ENCODE results near the gene NID2.

NID2 gene

GRCh38 chr14:52033101-52033642 lies 35.7 kb downstream of the NID2 start:
- no peaks in the 10 kb centered on the region for H3K4me1 ChIP-seq (ENCODE audit: insufficient read depth, insufficient read length)
- no peaks in the 10 kb centered on the region for H3K27me3 ChIP-seq (ENCODE audit: insufficient read depth, insufficient read length)
- TF ChIP-seq SUZ12 (IDR thresholded peaks at IDR 0.05; ENCODE audit: extremely low read depth, insufficient read depth, insufficient read length): no peak
- TF ChIP-seq ZNF274 (IDR thresholded peaks at IDR 0.05; ENCODE audit: low read depth, low read length): no peak
- no peak overlapping the region for H3K9ac ChIP-seq (ENCODE audit: insufficient read length, low read depth)
- H3K9me3 ChIP-seq (ENCODE audit: insufficient read depth, low read length): no peaks in the 10 kb centered on the region
- no peak overlapping the region for H3K4me3 ChIP-seq (ENCODE audit: insufficient read length, low read depth)
- DNase-seq (ENCODE audit: low read depth, low spot score): no peak
- no peaks in the 10 kb centered on the region for H3K36me3 ChIP-seq (ENCODE audit: insufficient read depth, insufficient read length, low read length)

- no peaks in the 10 kb centered on the region for H3K9me3 ChIP-seq (ENCODE audit: insufficient read depth, low read length)
- H3K36me3 ChIP-seq (ENCODE audit: insufficient read depth, insufficient read length, low read length): no peaks in the 10 kb centered on the region
- no peak for TF ChIP-seq YY1 (IDR thresholded peaks at IDR 0.05; ENCODE audit: insufficient read depth, insufficient read length)
- no peak for TF ChIP-seq ZNF274 (IDR thresholded peaks at IDR 0.05; ENCODE audit: low read depth, low read length)
- no peak for TF ChIP-seq SUZ12 (IDR thresholded peaks at IDR 0.05; ENCODE audit: extremely low read depth, insufficient read depth, insufficient read length)
- no peak overlapping the region for H3K4me3 ChIP-seq (ENCODE audit: insufficient read length, low read depth)
- no peak for DNase-seq (ENCODE audit: low read depth, low spot score)
- H3K9ac ChIP-seq (ENCODE audit: insufficient read length, low read depth): no peak overlapping the region
- no peaks in the 10 kb centered on the region for H3K4me1 ChIP-seq (ENCODE audit: insufficient read depth, insufficient read length)
- H3K27me3 ChIP-seq (ENCODE audit: insufficient read depth, insufficient read length): no peaks in the 10 kb centered on the region
These were observed 36.6 kb downstream of the NID2 start for GRCh38 chr14:52032204-52032801.

- Histone ChIP-seq H3K9ac (ENCODE audit: insufficient read length, low read depth) (no peak overlapping the region), H3K9me3 (ENCODE audit: insufficient read depth, low read length) (no peaks in the 10 kb centered on the region), H3K4me3 (ENCODE audit: insufficient read length, low read depth) (no peak overlapping the region), H3K36me3 (ENCODE audit: insufficient read depth, insufficient read length, low read length) (no peaks in the 10 kb centered on the region), H3K4me1 (ENCODE audit: insufficient read depth, insufficient read length) (no peaks in the 10 kb centered on the region), H3K27me3 (ENCODE audit: insufficient read depth, insufficient read length) (no peaks in the 10 kb centered on the region)
- DNase-seq (ENCODE audit: low read depth, low spot score): no peak
- TF ChIP-seq SUZ12 (IDR thresholded peaks at IDR 0.05; ENCODE audit: extremely low read depth, insufficient read depth, insufficient read length) (no peak), ZNF274 (IDR thresholded peaks at IDR 0.05; ENCODE audit: low read depth, low read length) (no peak), YY1 (IDR thresholded peaks at IDR 0.05; ENCODE audit: insufficient read depth, insufficient read length) (no peak)
These were observed 37.1 kb downstream of the NID2 start for GRCh38 chr14:52031781-52032180.

- no peak overlapping the region for H3K9ac ChIP-seq (ENCODE audit: insufficient read length, low read depth)
- H3K27me3 ChIP-seq (ENCODE audit: insufficient read depth, insufficient read length): no peaks in the 10 kb centered on the region
- no peaks in the 10 kb centered on the region for H3K36me3 ChIP-seq (ENCODE audit: insufficient read depth, insufficient read length, low read length)
- DNase-seq (ENCODE audit: low read depth, low spot score): no peak
- no peak overlapping the region for H3K4me3 ChIP-seq (ENCODE audit: insufficient read length, low read depth)
- no peaks in the 10 kb centered on the region for H3K4me1 ChIP-seq (ENCODE audit: insufficient read depth, insufficient read length)
- no peaks in the 10 kb centered on the region for H3K9me3 ChIP-seq (ENCODE audit: insufficient read depth, low read length)
- TF ChIP-seq SUZ12 (IDR thresholded peaks at IDR 0.05; ENCODE audit: extremely low read depth, insufficient read depth, insufficient read length) (no peak), ZNF274 (IDR thresholded peaks at IDR 0.05; ENCODE audit: low read depth, low read length) (no peak), YY1 (IDR thresholded peaks at IDR 0.05; ENCODE audit: insufficient read depth, insufficient read length) (no peak)
These were observed 39.0 kb downstream of the NID2 start for GRCh38 chr14:52029881-52030280.

- no peaks in the 10 kb centered on the region for H3K36me3 ChIP-seq (ENCODE audit: insufficient read depth, insufficient read length, low read length)
- TF ChIP-seq SUZ12 (IDR thresholded peaks at IDR 0.05; ENCODE audit: extremely low read depth, insufficient read depth, insufficient read length) (no peak), ZNF274 (IDR thresholded peaks at IDR 0.05; ENCODE audit: low read depth, low read length) (no peak), YY1 (IDR thresholded peaks at IDR 0.05; ENCODE audit: insufficient read depth, insufficient read length) (no peak)
- H3K4me1 ChIP-seq (ENCODE audit: insufficient read depth, insufficient read length): no peaks in the 10 kb centered on the region
- H3K9me3 ChIP-seq (ENCODE audit: insufficient read depth, low read length): 0 out of 2 replicates have a peak, but pooled peaks cover 5% of the 10 kb centered on the region
- no peaks in the 10 kb centered on the region for H3K27me3 ChIP-seq (ENCODE audit: insufficient read depth, insufficient read length)
- DNase-seq (ENCODE audit: low read depth, low spot score): no peak
- no peak overlapping the region for H3K9ac ChIP-seq (ENCODE audit: insufficient read length, low read depth)
- no peak overlapping the region for H3K4me3 ChIP-seq (ENCODE audit: insufficient read length, low read depth)
These were observed 42.0 kb downstream of the NID2 start for GRCh38 chr14:52026901-52027300.

GRCh38 chr14:52026017-52026660 lies 42.7 kb downstream of the NID2 start:
- DNase-seq (ENCODE audit: low read depth, low spot score): no peak
- 0 out of 2 replicates have a peak, but pooled peaks cover 5% of the 10 kb centered on the region for H3K9me3 ChIP-seq (ENCODE audit: insufficient read depth, low read length)
- no peak overlapping the region for H3K4me3 ChIP-seq (ENCODE audit: insufficient read length, low read depth)
- TF ChIP-seq YY1 (IDR thresholded peaks at IDR 0.05; ENCODE audit: insufficient read depth, insufficient read length) (no peak), SUZ12 (IDR thresholded peaks at IDR 0.05; ENCODE audit: extremely low read depth, insufficient read depth, insufficient read length) (no peak), ZNF274 (IDR thresholded peaks at IDR 0.05; ENCODE audit: low read depth, low read length) (no peak)
- H3K36me3 ChIP-seq (ENCODE audit: insufficient read depth, insufficient read length, low read length): no peaks in the 10 kb centered on the region
- no peaks in the 10 kb centered on the region for H3K4me1 ChIP-seq (ENCODE audit: insufficient read depth, insufficient read length)
- no peak overlapping the region for H3K9ac ChIP-seq (ENCODE audit: insufficient read length, low read depth)
- no peaks in the 10 kb centered on the region for H3K27me3 ChIP-seq (ENCODE audit: insufficient read depth, insufficient read length)

- Histone ChIP-seq H3K4me1 (ENCODE audit: insufficient read depth, insufficient read length) (no peaks in the 10 kb centered on the region), H3K4me3 (ENCODE audit: insufficient read length, low read depth) (no peak overlapping the region), H3K9me3 (ENCODE audit: insufficient read depth, low read length) (0 out of 2 replicates have a peak, but pooled peaks cover 5% of the 10 kb centered on the region), H3K9ac (ENCODE audit: insufficient read length, low read depth) (no peak overlapping the region), H3K27me3 (ENCODE audit: insufficient read depth, insufficient read length) (no peaks in the 10 kb centered on the region), H3K36me3 (ENCODE audit: insufficient read depth, insufficient read length, low read length) (no peaks in the 10 kb centered on the region)
- no peak for DNase-seq (ENCODE audit: low read depth, low spot score)
- no peak for TF ChIP-seq ZNF274 (IDR thresholded peaks at IDR 0.05; ENCODE audit: low read depth, low read length)
- no peak for TF ChIP-seq YY1 (IDR thresholded peaks at IDR 0.05; ENCODE audit: insufficient read depth, insufficient read length)
- TF ChIP-seq SUZ12 (IDR thresholded peaks at IDR 0.05; ENCODE audit: extremely low read depth, insufficient read depth, insufficient read length): no peak
These were observed 43.5 kb downstream of the NID2 start for GRCh38 chr14:52025310-52025709.
